Osteocyte (in vitro differentiated cells): ENCODE measurements around the gene TBCD. TPM values are rescaled to one million over a fixed set of nuclear protein-coding genes. Genes with fewer than 3 reads are reported as not detected.

Experiments
- DNase-seq: peaks from one replicate; pipeline ENCODE4 v3.0.0; 2021; ENCODE audit warnings: mixed read lengths; ENCODE audit not compliant: unreplicated experiment; ENCODE audit errors: extremely low spot score
- H3K27ac Mint-ChIP-seq: one replicate; pipeline ENCODE4 v1.8.0; 2021; ENCODE audit warnings: mild to moderate bottlenecking, mixed read lengths; ENCODE audit not compliant: unreplicated experiment
- H3K27me3 Mint-ChIP-seq: one replicate; pipeline ENCODE4 v1.8.0; 2021; ENCODE audit warnings: mixed read lengths; ENCODE audit not compliant: unreplicated experiment
- H3K36me3 Mint-ChIP-seq: one replicate; pipeline ENCODE4 v1.8.0; 2021; ENCODE audit warnings: mixed read lengths; ENCODE audit not compliant: unreplicated experiment
- H3K4me1 Mint-ChIP-seq: one replicate; pipeline ENCODE4 v1.8.0; 2021; ENCODE audit warnings: mixed read lengths; ENCODE audit not compliant: unreplicated experiment
- H3K4me3 Mint-ChIP-seq: one replicate; pipeline ENCODE4 v1.8.0; 2021; ENCODE audit warnings: mild to moderate bottlenecking, moderate library complexity, mixed read lengths; ENCODE audit not compliant: unreplicated experiment
- H3K9me3 Mint-ChIP-seq: one replicate; pipeline ENCODE4 v1.8.0; 2021; ENCODE audit warnings: mixed read lengths; ENCODE audit not compliant: unreplicated experiment
- total RNA-seq: library from RNA; stranded (reverse); gene quantifications from 2 replicates; pipeline ENCODE4 v1.2.1, GENCODE V29; 2021
- TF ChIP-seq, protein P1 (sequence below): fragments of 200-600 bp; sonication (generic); IDR thresholded peaks from 2 replicates; pipeline ENCODE4 v1.5.0; 2021; ENCODE audit warnings: antibody characterized with exemption, mild to moderate bottlenecking, moderate library complexity

TBCD gene
- total RNA-seq, 1 donor from 2014 or later = 74.0 TPM

DNA sequence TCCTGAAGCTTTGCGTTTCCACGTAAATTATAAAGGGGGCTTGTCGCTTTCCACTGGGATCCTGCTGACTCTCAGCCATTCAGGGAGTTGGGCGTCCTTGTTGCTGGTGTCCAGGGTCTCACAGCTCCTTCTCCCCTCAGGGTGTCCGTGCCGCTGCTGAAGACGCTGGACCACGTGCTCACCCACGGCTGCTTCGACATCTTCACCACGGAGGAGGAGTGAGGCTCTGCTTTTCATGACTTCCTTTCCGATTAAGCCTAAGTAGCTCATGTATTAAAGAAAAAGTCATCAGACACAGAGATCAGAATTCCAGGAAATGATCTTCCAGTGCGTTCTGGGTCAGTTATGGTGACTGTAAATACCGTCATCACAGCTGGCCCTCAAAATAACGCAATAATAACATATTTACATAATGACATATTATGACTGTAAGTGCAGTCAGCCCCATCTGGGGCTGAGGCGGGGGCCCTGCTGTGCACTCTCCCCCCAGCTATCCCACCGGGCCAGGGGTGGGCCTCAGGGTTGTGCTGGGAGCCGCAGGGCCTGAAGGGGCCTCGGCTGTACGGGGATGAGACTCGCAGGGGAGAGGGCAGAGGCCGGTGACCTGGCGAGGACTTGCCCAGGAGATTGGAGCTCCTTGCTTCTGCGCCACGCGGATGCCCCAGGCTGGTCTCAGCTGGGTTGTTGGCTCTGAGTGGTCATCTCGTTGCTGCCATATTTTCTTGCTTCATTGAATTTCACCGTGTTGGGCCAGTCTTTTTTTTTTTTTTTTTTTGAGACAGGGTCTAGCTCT lies 180.8 kb downstream of the TBCD start:
- Mint-ChIP-seq H3K4me3 (no peak overlapping the region), H3K27ac (no peak overlapping the region), H3K4me1 (peaks cover 7% of the 10 kb centered on the region), H3K9me3 (no peaks in the 10 kb centered on the region), H3K36me3 (peaks cover 33% of the 10 kb centered on the region), H3K27me3 (no peaks in the 10 kb centered on the region)
- TF ChIP-seq, protein P1, sequence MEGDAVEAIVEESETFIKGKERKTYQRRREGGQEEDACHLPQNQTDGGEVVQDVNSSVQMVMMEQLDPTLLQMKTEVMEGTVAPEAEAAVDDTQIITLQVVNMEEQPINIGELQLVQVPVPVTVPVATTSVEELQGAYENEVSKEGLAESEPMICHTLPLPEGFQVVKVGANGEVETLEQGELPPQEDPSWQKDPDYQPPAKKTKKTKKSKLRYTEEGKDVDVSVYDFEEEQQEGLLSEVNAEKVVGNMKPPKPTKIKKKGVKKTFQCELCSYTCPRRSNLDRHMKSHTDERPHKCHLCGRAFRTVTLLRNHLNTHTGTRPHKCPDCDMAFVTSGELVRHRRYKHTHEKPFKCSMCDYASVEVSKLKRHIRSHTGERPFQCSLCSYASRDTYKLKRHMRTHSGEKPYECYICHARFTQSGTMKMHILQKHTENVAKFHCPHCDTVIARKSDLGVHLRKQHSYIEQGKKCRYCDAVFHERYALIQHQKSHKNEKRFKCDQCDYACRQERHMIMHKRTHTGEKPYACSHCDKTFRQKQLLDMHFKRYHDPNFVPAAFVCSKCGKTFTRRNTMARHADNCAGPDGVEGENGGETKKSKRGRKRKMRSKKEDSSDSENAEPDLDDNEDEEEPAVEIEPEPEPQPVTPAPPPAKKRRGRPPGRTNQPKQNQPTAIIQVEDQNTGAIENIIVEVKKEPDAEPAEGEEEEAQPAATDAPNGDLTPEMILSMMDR = no peak
- DNase-seq = no peak

DNA sequence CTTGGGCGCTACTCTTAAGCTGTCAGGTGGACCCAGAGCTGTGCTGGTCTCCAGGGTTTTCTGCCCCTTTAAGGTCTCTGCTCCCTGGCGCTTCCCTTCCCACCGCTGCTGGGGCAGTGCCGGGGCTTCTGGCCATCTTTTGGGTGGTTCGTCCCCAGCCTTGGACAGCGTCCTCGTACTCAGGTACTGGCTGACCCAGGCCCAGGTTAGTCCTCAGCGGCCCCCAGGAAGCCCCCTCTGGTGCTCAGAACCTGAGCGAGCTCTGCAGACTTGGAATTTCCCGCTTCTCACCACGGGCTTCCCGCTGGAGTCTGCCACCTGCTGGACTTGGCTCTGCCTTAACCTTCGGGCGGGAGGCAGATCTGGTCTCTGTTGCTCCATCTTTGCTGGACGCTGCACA lies 182.0 kb downstream of the TBCD start:
- no peak for DNase-seq

DNA sequence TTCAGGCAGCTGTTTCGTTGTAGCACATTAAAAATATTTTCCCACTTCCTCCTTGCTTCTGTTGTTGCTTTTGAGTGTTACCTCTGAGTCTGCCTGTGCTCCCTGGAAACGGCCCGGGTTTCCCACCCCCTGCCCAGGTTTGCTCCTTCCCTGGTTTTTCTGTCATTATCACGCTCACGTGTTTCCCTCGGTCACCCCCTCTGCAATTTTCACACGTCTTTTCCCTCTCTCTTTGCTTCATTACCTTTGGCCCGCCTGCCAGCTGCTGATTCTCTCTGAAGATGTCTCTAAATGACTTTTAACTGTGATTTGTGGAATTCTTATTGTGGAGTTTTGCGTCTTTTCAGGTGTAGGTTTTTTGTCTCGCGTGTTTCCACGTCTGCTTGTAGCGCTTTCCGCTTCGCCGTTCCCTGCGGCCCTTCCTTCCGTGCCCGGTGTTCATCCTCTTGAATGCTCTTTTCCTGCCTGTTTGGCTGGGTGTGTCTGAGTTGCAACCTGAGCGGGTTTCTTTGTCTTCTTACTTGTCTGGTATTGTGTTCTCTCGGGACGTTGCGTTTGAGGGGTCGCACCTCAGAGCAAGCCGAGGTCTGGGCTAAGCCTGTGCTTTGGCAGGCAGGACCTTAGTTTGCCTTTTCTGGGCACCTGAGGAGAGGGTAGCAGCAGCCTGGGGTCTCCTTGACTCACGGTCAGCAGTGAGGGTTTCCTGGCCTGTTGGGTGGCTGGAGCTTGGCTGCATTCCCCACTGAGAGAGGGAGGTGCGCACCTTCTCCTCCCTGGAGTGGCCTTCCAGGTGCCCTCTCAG lies 184.3 kb downstream of the TBCD start:
- peaks cover 23% of the 10 kb centered on the region for H3K36me3 Mint-ChIP-seq
- no peak for DNase-seq
- H3K27ac Mint-ChIP-seq = no peak overlapping the region

More for the DNA sequence above, 182.0 kb downstream of the TBCD start:
- Mint-ChIP-seq H3K4me3 (no peak overlapping the region), H3K27ac (no peak overlapping the region), H3K27me3 (no peaks in the 10 kb centered on the region), H3K4me1 (peaks cover 7% of the 10 kb centered on the region), H3K9me3 (no peaks in the 10 kb centered on the region), H3K36me3 (peaks cover 29% of the 10 kb centered on the region)
- TF ChIP-seq, protein P1 = no peak

DNA sequence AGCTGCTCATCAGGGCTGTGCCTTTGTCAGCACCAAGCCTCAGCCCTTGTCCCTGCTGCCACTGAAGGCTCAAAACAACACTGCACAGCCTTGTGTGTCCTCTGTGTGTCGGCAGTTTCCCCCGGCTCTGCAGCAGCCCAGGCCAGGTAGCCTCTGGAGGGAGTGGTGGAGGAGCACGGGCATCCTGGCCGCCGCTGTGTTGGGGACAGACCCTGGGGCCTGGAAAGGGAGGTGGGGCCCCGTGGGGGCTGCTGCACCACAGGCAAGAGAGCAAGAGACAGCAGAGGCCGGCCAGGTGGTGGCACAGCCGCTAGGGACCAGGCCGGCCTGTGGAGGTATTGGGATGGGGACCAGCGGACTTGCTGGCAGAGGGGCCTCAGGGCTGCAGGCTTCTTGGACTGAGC lies 184.9 kb downstream of the TBCD start:
- no peak for DNase-seq
- TF ChIP-seq, protein P1 = no peak
- Mint-ChIP-seq H3K4me1 (peaks cover 3% of the 10 kb centered on the region), H3K4me3 (no peak overlapping the region), H3K27ac (no peak overlapping the region), H3K27me3 (no peaks in the 10 kb centered on the region), H3K9me3 (no peaks in the 10 kb centered on the region), H3K36me3 (peaks cover 18% of the 10 kb centered on the region)

More for the DNA sequence above, 184.3 kb downstream of the TBCD start:
- Mint-ChIP-seq H3K9me3 (no peaks in the 10 kb centered on the region), H3K27me3 (no peaks in the 10 kb centered on the region), H3K4me1 (peaks cover 7% of the 10 kb centered on the region), H3K4me3 (no peak overlapping the region)
- TF ChIP-seq, protein P1 = no peak
